ENCODE results near the gene KRT36. TPM values are rescaled to one million over a fixed set of nuclear protein-coding genes. Genes with fewer than 3 reads are reported as not detected.

Gene KRT36
- total RNA-seq, 1 donor from 2014 or later: not detected

GRCh38 chr17:41523225-41523593 is 33.5 kb upstream of the KRT36 start:
- DNase-seq (ENCODE audit: low spot score): no peak
- intact Hi-C loops (cut with DNase I): no loop called here

- intact Hi-C loops (cut with DNase I): no loop called here
- no peak for DNase-seq (ENCODE audit: low spot score)
These were observed 32.9 kb upstream of the KRT36 start for GRCh38 chr17:41522301-41523224.

GRCh38 chr17:41521574-41522261 is 32.0 kb upstream of the KRT36 start:
- intact Hi-C loops (cut with DNase I): no loop called here
- DNase-seq (ENCODE audit: low spot score): no peak

- no peak for DNase-seq (ENCODE audit: low spot score)
- intact Hi-C loops (cut with DNase I): no loop called here
These were observed 31.3 kb upstream of the KRT36 start for GRCh38 chr17:41520821-41521521.

DNA sequence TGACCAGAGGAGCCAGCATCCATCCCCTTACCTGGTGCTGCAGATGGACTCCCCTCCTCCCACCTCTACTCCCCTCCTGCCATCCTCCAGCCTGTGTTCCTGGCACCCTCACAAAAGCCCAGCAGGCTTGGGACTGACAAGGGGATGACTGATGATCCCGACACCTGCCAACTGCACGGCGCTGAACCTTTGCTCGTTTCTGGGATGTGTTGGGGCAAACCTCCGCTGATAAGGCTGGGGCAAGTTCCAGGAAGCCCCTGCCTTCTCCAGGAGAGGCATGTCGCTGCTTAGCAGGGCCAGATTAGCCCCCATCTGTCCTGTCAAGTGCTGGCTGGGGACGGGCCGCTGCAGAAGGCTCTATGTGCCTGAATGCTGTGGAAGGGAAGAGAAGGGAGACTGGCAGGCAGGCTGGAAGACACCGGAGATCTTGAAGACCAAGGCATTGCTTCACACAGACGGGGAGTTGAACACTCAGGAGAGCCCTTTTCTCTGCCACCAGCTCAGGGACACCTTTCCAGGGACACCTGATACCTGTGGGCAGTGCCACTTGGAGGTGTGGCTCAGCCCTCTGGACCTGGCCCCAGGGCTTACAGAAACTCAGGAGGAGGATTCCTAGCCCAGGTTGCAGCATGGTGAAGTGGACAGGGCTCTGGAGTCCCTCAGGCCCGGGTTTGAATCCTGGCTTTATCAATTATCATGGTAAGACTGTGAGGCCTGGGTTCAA is 30.0 kb upstream of the KRT36 start:
- no peak for DNase-seq (ENCODE audit: low spot score)

GRCh38 chr17:41518789-41519449 is 29.2 kb upstream of the KRT36 start, which contains the start of gene KRT15:
TSS of gene KRT15 (minus strand) at chr17:41518890. CDS start at chr17:41518827, 63 bp downstream.
- intact Hi-C loops (cut with DNase I): no loop called here
- no peak for DNase-seq (ENCODE audit: low spot score)

More for the DNA sequence above, 30.0 kb upstream of the KRT36 start:
- intact Hi-C loops (cut with DNase I): no loop called here

GRCh38 chr17:41518031-41518430 is 28.3 kb upstream of the KRT36 start:
- DNase-seq (ENCODE audit: low spot score): no peak
- intact Hi-C loops (cut with DNase I): no loop called here

GRCh38 chr17:41516830-41517283 is 27.1 kb upstream of the KRT36 start:
- DNase-seq (ENCODE audit: low spot score): no peak
- intact Hi-C loops (cut with DNase I): no loop called here

GRCh38 chr17:41516147-41516829 is 26.6 kb upstream of the KRT36 start:
- DNase-seq (ENCODE audit: low spot score): no peak
- intact Hi-C loops (cut with DNase I): no loop called here

GRCh38 chr17:41513168-41513547 is 23.4 kb upstream of the KRT36 start:
- intact Hi-C loops (cut with DNase I): no loop called here
- DNase-seq (ENCODE audit: low spot score): no peak

- DNase-seq (ENCODE audit: low spot score): no peak
- intact Hi-C loops (cut with DNase I): no loop called here
These were observed 22.9 kb upstream of the KRT36 start for GRCh38 chr17:41512546-41513167.

- intact Hi-C loops (cut with DNase I): no loop called here
- no peak for DNase-seq (ENCODE audit: low spot score)
These were observed 22.0 kb upstream of the KRT36 start for GRCh38 chr17:41511716-41512115.

DNA sequence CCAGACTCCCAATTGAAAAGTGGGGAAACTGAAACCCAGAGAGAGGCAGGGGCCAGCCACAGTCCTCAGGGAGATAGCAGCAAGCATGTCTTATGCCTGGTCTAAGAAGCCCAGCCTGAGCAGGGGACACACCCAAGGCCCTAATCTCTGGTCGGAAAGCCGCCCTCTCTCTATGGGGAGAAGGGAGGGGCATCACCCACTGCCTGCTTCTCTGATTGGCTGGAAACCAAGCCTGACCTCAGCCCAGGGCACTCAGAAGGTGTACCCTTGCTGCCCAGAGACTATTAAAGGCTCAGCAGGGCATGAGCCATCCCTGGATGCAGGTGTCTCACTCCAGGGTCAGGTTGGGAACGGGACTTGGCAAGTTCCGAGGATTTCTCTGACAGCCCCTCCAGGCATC is 21.4 kb upstream of the KRT36 start:
- DNase-seq (ENCODE audit: low spot score): no peak
- intact Hi-C loops (cut with DNase I): no loop called here

DNA sequence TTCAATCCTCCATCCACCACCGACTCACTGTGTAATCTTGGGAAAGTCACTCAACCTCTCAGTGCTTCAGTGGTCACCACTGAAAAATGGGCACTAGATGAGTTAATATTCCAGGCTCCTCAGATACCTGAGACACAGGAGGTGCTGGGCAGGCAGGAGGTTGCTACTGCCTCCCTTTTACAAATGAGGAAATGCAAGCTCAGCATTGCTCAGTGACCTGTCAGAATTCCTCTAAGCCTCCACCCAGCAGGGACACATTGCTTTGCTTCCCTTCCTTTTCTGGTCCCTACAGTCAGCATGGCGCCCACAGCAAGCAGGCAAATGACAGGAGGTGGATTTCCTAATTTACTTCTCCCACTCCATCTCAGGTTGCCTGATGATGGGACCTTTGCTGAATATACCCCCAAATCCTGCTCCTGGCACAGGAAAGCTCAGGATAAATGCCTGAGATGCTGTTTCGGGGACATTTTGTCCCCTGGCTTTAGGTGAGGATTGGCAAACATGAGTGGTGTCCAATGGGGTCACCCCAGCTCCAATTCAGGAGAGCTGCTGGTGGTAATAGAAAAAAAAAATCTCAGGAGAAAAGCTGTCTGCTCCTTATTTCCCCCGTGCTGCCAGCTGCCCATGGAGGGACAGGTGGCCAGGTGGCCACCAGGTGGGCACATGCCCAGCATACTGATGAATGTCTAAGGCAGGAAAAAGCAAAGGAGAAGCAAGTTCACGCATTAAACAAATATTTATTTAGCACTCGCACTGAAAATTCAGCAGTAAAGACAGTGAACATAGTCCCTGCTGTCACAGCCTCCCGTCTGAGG is 20.7 kb upstream of the KRT36 start:
- no peak for DNase-seq (ENCODE audit: low spot score)
- intact Hi-C loops (cut with DNase I): no loop called here

DNA sequence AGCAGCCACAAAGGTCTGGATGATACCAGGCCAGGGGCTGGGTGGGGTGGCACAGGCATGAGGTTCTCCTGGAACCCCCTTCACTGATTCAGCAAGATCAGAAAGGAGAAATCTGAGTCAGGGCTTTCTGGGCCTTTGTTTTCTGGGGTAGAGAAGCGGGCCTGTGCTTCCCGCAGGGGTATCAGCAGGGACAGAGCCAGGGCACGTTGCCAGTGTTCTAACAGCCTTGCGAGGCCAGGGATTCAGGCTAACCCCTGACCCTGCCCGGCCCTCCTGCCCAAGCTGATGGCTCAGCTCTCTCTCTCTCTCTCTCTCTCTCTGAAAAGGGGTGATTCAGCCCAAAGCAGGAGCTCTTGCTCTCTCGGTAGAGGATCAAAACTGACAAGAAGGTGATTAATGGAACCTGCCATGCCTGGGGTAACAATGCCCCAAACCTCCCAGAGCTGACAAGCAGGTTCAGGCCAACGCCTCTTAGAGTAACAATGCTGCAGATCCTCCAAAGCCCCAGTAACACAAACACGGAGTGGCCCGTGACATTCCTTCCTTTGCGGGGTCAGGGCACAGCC is 17.7 kb upstream of the KRT36 start:
- no peak for DNase-seq (ENCODE audit: low spot score)
- intact Hi-C loops (cut with DNase I): no loop called here

DNA sequence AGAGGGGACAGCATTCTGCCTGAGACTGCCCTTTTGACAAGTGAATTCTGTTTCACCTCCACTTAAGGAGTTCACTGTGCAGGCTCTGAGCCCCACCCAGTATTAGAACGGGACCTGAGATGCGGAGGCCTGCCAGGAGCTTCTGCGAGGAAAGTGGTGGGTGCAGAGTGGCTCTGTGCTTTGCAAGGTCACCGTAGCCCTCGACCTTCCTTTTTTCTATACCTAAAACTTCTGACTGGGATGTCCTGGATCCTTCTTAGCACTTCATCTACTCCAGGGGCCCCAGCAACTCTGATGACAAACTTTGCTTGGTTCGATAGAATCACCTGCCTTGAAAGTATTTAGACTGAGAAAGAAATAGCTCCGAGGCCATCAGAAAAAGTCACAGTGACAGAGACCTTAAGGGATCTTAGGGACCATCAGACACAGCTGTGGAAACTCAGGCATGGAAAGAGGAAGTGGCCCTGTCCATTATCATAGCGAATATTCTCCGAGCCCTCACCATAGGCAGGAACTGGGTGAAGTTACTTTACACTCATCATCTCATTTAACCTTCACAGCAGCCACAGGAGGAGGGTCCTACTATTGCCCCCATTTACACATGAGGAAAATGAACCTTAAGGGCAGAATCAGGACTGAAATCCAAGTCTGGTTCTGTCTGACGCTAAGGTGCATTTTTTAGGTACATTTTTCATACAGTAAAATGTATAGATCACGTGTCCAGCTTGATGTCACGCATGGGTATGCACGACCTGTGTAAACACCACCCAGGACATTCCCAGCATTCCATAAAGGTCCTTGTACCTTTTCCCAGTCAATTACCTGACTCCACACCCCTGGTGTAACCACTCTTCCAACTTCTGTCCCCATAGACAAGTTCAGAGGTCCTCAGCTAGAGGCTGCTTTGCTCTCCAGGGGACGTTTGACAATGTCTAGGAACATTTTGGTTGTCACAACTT is 16.4 kb upstream of the KRT36 start:
- no peak for DNase-seq (ENCODE audit: low spot score)
- intact Hi-C loops (cut with DNase I): no loop called here

Measured in cardiac septum (tissue), 1 donor.